GM10248 (cell line): Measurements from ENCODE around the gene DGKI.

ENCODE experiments used
- CTCF ChIA-PET: fragments of 300-600 bp; sonication (Branson Sonifier 250); formaldehyde crosslinking; extraction: SDS; loops from one replicate; lab custom pipeline; 2021; ENCODE audit warnings: antibody characterized with exemption; lab: Yijun Ruan, JAX
- POLR2A ChIA-PET: fragments of 350-650 bp; sonication (Branson Sonifier 250); formaldehyde crosslinking; extraction: SDS; loops from one replicate; lab custom pipeline; 2020; ENCODE audit warnings: antibody characterized with exemption; lab: Yijun Ruan, JAX
- DNase-seq: peaks from one replicate; pipeline ENCODE4 v3.0.0; 2012; ENCODE audit errors: extremely low spot score
- TF ChIP-seq, protein P1 (sequence below): IDR thresholded peaks from 2 replicates; pipeline ENCODE4 v1.5.1; 2012; ENCODE audit warnings: mild to moderate bottlenecking, low read depth; ENCODE audit errors: extremely low read depth, missing control alignments, control extremely low read depth

DGKI gene

DNA sequence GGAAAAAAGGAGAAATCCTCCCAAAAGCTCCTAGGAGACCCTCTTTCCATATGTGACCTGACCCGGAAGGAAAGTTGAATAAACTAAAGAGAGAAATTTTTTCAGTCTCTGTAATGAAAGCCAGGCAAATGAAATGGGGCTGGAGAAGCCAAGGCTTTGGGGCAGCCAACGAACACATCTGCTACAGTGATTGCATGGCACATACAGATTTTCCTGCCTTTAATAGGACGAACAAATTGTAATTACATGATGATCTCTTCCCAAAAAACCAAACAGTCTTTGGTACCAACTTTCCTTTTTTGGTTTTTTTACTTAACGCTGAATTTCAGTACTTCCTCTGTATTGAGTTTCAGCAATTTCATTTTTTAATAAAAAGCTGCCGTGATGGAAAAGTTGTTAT, 479.8 kb downstream of the DGKI start:
- TF ChIP-seq, protein P1, sequence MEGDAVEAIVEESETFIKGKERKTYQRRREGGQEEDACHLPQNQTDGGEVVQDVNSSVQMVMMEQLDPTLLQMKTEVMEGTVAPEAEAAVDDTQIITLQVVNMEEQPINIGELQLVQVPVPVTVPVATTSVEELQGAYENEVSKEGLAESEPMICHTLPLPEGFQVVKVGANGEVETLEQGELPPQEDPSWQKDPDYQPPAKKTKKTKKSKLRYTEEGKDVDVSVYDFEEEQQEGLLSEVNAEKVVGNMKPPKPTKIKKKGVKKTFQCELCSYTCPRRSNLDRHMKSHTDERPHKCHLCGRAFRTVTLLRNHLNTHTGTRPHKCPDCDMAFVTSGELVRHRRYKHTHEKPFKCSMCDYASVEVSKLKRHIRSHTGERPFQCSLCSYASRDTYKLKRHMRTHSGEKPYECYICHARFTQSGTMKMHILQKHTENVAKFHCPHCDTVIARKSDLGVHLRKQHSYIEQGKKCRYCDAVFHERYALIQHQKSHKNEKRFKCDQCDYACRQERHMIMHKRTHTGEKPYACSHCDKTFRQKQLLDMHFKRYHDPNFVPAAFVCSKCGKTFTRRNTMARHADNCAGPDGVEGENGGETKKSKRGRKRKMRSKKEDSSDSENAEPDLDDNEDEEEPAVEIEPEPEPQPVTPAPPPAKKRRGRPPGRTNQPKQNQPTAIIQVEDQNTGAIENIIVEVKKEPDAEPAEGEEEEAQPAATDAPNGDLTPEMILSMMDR = no peak
- DNase-seq = no peak
- POLR2A ChIA-PET = no interaction called here
- CTCF ChIA-PET = no interaction called here

DNA sequence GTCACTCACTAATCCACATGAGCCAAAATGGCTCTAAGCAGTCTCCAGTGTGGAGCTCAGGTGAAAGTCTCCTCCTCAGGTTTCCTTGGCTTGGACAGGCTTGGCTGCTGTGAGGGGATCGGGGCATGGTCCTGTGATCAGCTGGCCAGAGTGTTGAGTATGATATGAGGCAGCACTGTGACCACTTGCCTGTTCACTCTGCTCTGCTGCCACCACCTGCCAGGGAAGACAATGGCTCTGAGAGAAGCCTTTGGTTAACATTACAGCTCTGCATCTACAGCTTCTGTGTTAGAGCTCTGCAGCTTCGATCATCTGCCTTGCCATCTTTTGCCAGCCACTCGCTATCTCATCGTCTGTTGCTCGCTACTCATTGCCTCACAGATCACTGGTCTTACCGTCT, 483.1 kb downstream of the DGKI start:
- ChIA-PET POLR2A (no interaction called here), CTCF (interaction anchor here (1.0 kb wide), 1 partner anchor 9 kb away, joined by 3 read pairs; no protein-coding TSS in a partner anchor)
- TF ChIP-seq, protein P1 = no peak
- DNase-seq = no peak

DNA sequence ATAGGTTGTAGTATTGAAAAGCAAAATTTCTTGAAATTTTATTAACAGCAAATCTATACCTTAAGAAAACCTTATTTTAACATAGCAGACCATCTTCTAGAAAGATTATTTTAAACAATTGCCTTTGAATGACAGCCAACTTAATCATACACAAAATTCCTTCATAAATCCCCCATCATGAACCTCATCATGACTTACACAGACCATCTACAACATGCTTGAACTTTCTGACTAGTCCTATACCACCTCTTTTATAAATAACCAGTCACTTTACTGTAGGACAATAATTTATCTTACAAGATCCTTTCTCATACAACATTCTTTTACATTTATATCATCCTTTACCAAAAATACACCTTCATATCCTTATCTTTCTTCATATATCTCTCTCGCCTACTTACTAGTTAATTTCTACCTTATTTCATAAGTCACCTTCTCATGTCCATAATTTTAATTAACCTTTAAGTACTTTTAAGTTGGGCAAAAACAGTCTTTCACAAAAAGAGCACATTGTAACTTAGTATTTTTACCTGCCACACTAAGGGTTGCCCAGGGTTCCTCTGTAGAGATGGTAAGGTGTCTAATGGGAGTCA, 486.6 kb downstream of the DGKI start:
- POLR2A ChIA-PET = no interaction called here
- no peak for DNase-seq
- TF ChIP-seq, protein P1 = no peak
- CTCF ChIA-PET = no interaction called here

DNA sequence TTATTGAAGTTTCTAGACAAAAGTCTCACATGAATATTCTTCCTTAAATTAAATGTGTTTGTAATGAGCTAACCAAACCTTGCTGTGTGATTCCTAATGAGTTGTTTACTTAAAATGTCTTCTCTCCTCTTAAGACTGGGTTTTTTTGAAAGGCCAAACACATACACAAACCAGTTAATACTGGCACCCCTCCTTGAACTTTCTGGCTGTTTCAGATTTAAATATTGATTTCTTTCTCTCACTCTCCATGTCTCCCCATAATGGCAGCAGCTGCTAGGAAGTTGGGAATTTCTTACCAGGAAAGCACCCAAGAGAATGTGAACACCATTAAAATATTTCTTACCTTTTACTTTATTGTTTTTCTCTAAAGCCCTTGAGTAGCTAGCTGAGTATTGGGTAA, 491.8 kb downstream of the DGKI start:
- ChIA-PET POLR2A (no interaction called here), CTCF (interaction anchor here (1.0 to 1.4 kb wide), 2 partner anchors 9 to 13 kb away, joined by 3 to 4 read pairs; no protein-coding TSS in a partner anchor)
- DNase-seq = no peak
- TF ChIP-seq, protein P1 = no peak

DNA sequence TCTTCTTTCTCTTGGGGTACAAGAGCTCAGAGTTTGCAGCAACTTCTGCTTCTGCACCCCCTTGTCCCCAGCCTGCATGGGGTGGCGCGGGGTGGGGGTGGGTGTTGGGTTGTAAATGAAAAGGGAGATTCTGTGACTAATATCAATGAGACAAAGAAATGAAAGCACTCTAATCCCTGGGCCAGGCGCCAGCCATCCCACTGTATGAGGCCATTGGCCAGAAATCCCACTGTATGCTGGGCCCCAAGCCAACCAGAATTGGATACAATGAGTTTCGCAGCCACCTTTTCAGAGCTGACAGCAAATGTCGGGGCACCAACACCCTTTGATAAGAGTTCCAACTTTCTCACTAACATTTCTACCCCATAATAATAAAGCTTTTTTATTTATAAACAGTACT, 492.4 kb downstream of the DGKI start:
- TF ChIP-seq, protein P1 = no peak
- ChIA-PET CTCF (interaction anchor here (1.0 to 1.4 kb wide), 2 partner anchors 9 to 13 kb away, joined by 3 to 4 read pairs; no protein-coding TSS in a partner anchor), POLR2A (no interaction called here)
- no peak for DNase-seq

DNA sequence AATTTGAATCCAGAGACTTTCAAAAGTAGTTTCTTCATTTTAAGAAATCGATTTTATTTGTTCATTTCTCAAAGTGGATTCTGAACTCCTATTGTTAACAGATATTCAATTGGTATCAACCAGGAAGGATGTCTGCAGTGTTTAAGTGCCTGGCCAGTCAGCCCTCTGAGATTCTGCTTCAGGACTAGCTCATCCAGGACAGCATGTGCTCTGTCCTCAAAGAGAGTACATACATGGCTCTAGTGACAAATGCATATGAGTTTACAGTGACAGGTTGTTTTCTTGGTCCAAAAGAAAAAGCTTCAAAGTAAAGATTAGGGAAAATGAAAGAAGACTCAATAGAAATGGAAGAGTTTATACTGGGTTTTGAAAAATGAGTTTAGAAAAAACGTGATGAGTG, 494.8 kb downstream of the DGKI start:
- TF ChIP-seq, protein P1 = no peak
- DNase-seq = no peak
- CTCF ChIA-PET = no interaction called here
- POLR2A ChIA-PET = no interaction called here
